HCT116 (cell line): ENCODE measurements around the gene LIPK. TPM values are rescaled to one million over a fixed set of nuclear protein-coding genes. Genes with fewer than 3 reads are reported as not detected.

Experiments
- ATAC-seq: fragments of 200-7000 bp; cut with Tn5 transposase; 2 replicates; pipeline ENCODE4 v1.9.1; 2020; ENCODE audit warnings: mild to moderate bottlenecking, moderate library complexity
- BruUV-seq: library from RNA; stranded (reverse); fragments of 400-500 nt; replicated peaks from 2 replicates; lab custom pipeline; 2021; lab: Mats Ljungman, UMichigan
- CTCF ChIA-PET: fragments of 300-600 bp; sonication (Branson Sonifier 250); formaldehyde crosslinking; loops from one replicate; lab custom pipeline; 2021; ENCODE audit warnings: antibody characterized with exemption; lab: Charles Lee
- POLR2A ChIA-PET: fragments of 300-600, 350-600 bp; sonication (Branson Sonifier 250); formaldehyde crosslinking; loops from one replicate; lab custom pipeline; 2021; ENCODE audit warnings: antibody characterized with exemption; lab: Charles Lee
- RAD21 ChIA-PET, 2 experiments: fragments of 300-600 bp; sonication (Branson Sonifier 250); formaldehyde crosslinking; loops; one replicate each; lab custom pipeline; 2023; ENCODE audit warnings: low total read pairs in 2 of 2; ENCODE audit not compliant: uncharacterized antibody in 2 of 2, unreplicated experiment in 2 of 2, low non-redundant PET in 1 of 2; lab: Charles Lee
- DNase-seq: peaks from one replicate; pipeline ENCODE4 v3.0.0-alpha.2; 2010; ENCODE audit warnings: low read depth, low spot score
- H2AFZ ChIP-seq: fragments of 200-600 bp; shearing (Covaris generic), sonication (generic); 2 replicates; pipeline ENCODE4 v1.6.1; 2017; ENCODE audit warnings: low read depth, mixed run types, mixed read lengths, antibody characterized with exemption, low read length; ENCODE audit not compliant: poor library complexity, severe bottlenecking
- H3K27ac ChIP-seq: 2 replicates; pipeline ENCODE4 v1.5.1; 2012; ENCODE audit warnings: low read depth, low read length
- H3K27me3 ChIP-seq: fragments of 200-600 bp; sonication (generic); 2 replicates; pipeline ENCODE4 v1.6.1; 2016; ENCODE audit warnings: mixed run types, low read length, mixed read lengths; ENCODE audit not compliant: insufficient read depth
- H3K36me3 ChIP-seq, 2 experiments: fragments of 200-500 bp in 1 of 2; fragments of 200-600 bp in 1 of 2; sonication (Bioruptor generic) in 1 of 2; sonication (generic) in 1 of 2; 2 replicates each; pipeline versions ENCODE4 v1.5.1 to v1.6.1; 2014 to 2016; ENCODE audit warnings: low read length in 2 of 2, inconsistent platforms in 1 of 2, mixed read lengths in 1 of 2, mixed run types in 1 of 2; ENCODE audit not compliant: insufficient read depth in 2 of 2, control insufficient read depth in 1 of 2
- H3K4me1 ChIP-seq, 2 experiments: fragments of 200-600 bp in 1 of 2; sonication (generic) in 1 of 2; 2 replicates each; pipeline versions ENCODE4 v1.5.1 to v1.6.1; 2012 to 2017; ENCODE audit warnings: low read length in 2 of 2, inconsistent platforms in 1 of 2, mild to moderate bottlenecking in 1 of 2, mixed read lengths in 1 of 2, mixed run types in 1 of 2, moderate library complexity in 1 of 2; ENCODE audit not compliant: insufficient read depth in 2 of 2, control insufficient read depth in 1 of 2
- H3K4me2 ChIP-seq: fragments of 200-600 bp; sonication (generic); 2 replicates; pipeline ENCODE4 v1.6.1; 2017; ENCODE audit warnings: mixed run types, low read length, mixed read lengths
- H3K4me3 ChIP-seq, 2 experiments: fragments of 200-600 bp in 1 of 2; sonication (generic) in 1 of 2; replicated peaks in 1 of 2; 2 replicates each; pipeline ENCODE4 v1.5.1; 2011 to 2016; ENCODE audit warnings: low read length in 2 of 2, control low read depth in 1 of 2, low read depth in 1 of 2, mild to moderate bottlenecking in 1 of 2, mixed read lengths in 1 of 2, mixed run types in 1 of 2
- H3K79me2 ChIP-seq: fragments of 200-600 bp; sonication (generic); 2 replicates; pipeline ENCODE4 v1.6.1; 2017; ENCODE audit warnings: mild to moderate bottlenecking, mixed run types, low read length, moderate library complexity, mixed read lengths; ENCODE audit not compliant: insufficient read depth
- H3K9ac ChIP-seq: fragments of 200-600 bp; sonication (generic); 2 replicates; pipeline ENCODE4 v1.6.1; 2016; ENCODE audit warnings: low read length, mixed read lengths
- H3K9me2 ChIP-seq: fragments of 200-600 bp; sonication (generic), shearing (Covaris generic); 2 replicates; pipeline ENCODE4 v1.6.1; 2017; ENCODE audit warnings: mixed run types, mild to moderate bottlenecking, moderate library complexity; ENCODE audit not compliant: insufficient read depth
- H3K9me3 ChIP-seq, 2 experiments: fragments of 200-500 bp in 1 of 2; fragments of 200-600 bp in 1 of 2; sonication (Bioruptor generic) in 1 of 2; sonication (generic) in 1 of 2; 2 replicates each; pipeline ENCODE4 v1.6.1; 2014 to 2017; ENCODE audit warnings: low read length in 2 of 2, mixed read lengths in 2 of 2, inconsistent platforms in 1 of 2, low read depth in 1 of 2, mild to moderate bottlenecking in 1 of 2, mixed run types in 1 of 2, moderate library complexity in 1 of 2; ENCODE audit not compliant: control insufficient read depth in 1 of 2, insufficient read depth in 1 of 2
- H4K20me1 ChIP-seq: fragments of 200-600 bp; sonication (generic), shearing (Covaris generic); 2 replicates; pipeline ENCODE4 v1.6.1; 2017; ENCODE audit warnings: mixed run types, mild to moderate bottlenecking, moderate library complexity; ENCODE audit not compliant: insufficient read depth
- CBX3 ChIP-seq: IDR thresholded peaks from 2 replicates; pipeline ENCODE4 v1.6.1; 2012; ENCODE audit warnings: low read depth
- EGR1 ChIP-seq: IDR thresholded peaks from 2 replicates; pipeline ENCODE4 v1.6.1; 2012; ENCODE audit warnings: low read depth
- EZH2 ChIP-seq: fragments of 200-600 bp; sonication (generic); IDR thresholded peaks from 2 replicates; pipeline ENCODE4 v1.6.1; 2017; ENCODE audit warnings: antibody characterized with exemption, mixed run types
- EZH2phosphoT487 ChIP-seq: fragments of 200-600 bp; IDR thresholded peaks from 2 replicates; pipeline ENCODE4 v1.6.1; 2018; ENCODE audit warnings: antibody characterized with exemption, borderline replicate concordance
- FOSL1 ChIP-seq: IDR thresholded peaks from 2 replicates; pipeline ENCODE4 v1.6.1; 2012; ENCODE audit warnings: low read depth
- JUND ChIP-seq: IDR thresholded peaks from 2 replicates; pipeline ENCODE4 v1.6.1; 2012
- SP1 ChIP-seq: IDR thresholded peaks from 2 replicates; pipeline ENCODE4 v1.6.1; 2012; ENCODE audit warnings: low read depth
- ZFX ChIP-seq: fragments of 450-650 bp; IDR thresholded peaks from 2 replicates; pipeline ENCODE4 v1.6.1; 2017
- intact Hi-C: fragments of 100-400 bp; cut with micrococcal nuclease; formaldehyde crosslinking; loops from 2 replicates; pipeline ENCODE4 v1.10.0; 2022
- total RNA-seq: library from RNA; stranded (reverse); gene quantifications from one replicate; pipeline ENCODE4 v1.2.1, GENCODE V29; 2021; ENCODE audit not compliant: unreplicated experiment
- TF ChIP-seq, protein P1 (sequence below): IDR thresholded peaks from 2 replicates; pipeline ENCODE4 v1.6.1; 2012; ENCODE audit warnings: low read depth
- TF ChIP-seq, protein P2 (sequence below): IDR thresholded peaks from 2 replicates; pipeline ENCODE4 v1.6.1; 2011; ENCODE audit warnings: mild to moderate bottlenecking, low read length, moderate library complexity; ENCODE audit not compliant: insufficient replicate concordance; ENCODE audit errors: extremely low read depth
- TF ChIP-seq, protein P3 (sequence below): IDR thresholded peaks from 2 replicates; pipeline ENCODE4 v1.6.1; 2012
- TF ChIP-seq, protein P4 (sequence below), 3 experiments: fragments of 200-600 bp in 1 of 3; sonication (generic) in 1 of 3; IDR thresholded peaks in 2 of 3; conservative IDR thresholded peaks in 1 of 3; 2 replicates each; pipeline ENCODE4 v1.5.1; 2012 to 2017; ENCODE audit warnings: low read depth in 2 of 3, low read length in 2 of 3, antibody characterized with exemption in 1 of 3, borderline replicate concordance in 1 of 3, control low read depth in 1 of 3, mild to moderate bottlenecking in 1 of 3, mixed read lengths in 1 of 3, mixed run types in 1 of 3, moderate library complexity in 1 of 3; ENCODE audit not compliant: insufficient read depth in 1 of 3

Gene LIPK
- total RNA-seq, 1 experiment from 2014 or later, result not detected

DNA sequence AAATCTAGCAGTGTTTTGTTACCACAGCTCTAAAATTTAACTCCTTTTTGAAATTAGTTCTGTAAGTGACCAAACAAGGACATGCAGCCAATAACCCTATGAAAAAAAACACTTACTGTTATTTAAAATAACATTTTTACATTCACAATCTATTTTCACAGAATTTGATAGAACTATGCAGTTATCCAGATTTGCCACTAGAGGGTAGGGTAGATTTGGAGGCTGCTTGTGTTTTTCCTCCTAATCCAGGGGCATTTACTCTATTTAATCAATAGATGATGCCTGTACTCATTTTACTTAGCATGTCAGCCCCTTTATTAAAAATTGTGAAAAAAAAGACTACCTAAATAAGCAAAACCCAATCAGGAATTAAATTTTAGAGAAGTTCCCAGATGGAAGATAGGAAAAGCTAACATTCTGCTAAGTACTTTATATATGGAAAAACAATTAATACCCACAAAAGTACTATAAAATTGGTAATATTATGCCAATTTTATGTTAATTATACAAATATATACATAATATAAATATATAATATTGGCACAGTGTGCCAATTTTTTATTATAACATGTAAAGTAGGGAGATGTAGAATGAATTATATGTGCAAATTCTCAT, 18.1 kb upstream of the LIPK start (continued):
- TF ChIP-seq, protein P1, sequence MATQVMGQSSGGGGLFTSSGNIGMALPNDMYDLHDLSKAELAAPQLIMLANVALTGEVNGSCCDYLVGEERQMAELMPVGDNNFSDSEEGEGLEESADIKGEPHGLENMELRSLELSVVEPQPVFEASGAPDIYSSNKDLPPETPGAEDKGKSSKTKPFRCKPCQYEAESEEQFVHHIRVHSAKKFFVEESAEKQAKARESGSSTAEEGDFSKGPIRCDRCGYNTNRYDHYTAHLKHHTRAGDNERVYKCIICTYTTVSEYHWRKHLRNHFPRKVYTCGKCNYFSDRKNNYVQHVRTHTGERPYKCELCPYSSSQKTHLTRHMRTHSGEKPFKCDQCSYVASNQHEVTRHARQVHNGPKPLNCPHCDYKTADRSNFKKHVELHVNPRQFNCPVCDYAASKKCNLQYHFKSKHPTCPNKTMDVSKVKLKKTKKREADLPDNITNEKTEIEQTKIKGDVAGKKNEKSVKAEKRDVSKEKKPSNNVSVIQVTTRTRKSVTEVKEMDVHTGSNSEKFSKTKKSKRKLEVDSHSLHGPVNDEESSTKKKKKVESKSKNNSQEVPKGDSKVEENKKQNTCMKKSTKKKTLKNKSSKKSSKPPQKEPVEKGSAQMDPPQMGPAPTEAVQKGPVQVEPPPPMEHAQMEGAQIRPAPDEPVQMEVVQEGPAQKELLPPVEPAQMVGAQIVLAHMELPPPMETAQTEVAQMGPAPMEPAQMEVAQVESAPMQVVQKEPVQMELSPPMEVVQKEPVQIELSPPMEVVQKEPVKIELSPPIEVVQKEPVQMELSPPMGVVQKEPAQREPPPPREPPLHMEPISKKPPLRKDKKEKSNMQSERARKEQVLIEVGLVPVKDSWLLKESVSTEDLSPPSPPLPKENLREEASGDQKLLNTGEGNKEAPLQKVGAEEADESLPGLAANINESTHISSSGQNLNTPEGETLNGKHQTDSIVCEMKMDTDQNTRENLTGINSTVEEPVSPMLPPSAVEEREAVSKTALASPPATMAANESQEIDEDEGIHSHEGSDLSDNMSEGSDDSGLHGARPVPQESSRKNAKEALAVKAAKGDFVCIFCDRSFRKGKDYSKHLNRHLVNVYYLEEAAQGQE, result no peak
- TF ChIP-seq FOSL1 (no peak), SP1 (no peak), CBX3 (no peak), EGR1 (no peak), JUND (no peak)
- TF ChIP-seq, protein P2, sequence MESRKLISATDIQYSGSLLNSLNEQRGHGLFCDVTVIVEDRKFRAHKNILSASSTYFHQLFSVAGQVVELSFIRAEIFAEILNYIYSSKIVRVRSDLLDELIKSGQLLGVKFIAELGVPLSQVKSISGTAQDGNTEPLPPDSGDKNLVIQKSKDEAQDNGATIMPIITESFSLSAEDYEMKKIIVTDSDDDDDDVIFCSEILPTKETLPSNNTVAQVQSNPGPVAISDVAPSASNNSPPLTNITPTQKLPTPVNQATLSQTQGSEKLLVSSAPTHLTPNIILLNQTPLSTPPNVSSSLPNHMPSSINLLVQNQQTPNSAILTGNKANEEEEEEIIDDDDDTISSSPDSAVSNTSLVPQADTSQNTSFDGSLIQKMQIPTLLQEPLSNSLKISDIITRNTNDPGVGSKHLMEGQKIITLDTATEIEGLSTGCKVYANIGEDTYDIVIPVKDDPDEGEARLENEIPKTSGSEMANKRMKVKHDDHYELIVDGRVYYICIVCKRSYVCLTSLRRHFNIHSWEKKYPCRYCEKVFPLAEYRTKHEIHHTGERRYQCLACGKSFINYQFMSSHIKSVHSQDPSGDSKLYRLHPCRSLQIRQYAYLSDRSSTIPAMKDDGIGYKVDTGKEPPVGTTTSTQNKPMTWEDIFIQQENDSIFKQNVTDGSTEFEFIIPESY, result no peak

DNA sequence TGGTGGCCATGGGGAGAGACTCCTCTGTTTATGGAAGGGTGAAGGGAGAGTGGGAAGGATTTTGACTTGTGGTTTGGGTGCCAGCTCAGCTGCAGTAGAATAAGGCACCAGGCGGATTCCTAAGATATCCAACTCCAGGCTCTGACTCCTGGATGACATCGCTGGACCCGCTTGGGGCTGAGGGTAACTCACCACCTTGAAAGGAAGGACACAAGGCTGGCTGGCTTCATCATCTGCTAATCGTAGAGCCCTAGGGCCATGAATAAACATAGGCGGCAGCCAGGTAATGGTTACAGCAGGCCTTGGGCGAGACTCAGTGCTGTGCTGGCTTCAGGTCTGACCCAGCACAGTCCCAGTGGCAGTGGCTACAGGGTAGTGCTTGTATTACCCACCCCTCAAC, 16.7 kb upstream of the LIPK start:
- no peak overlapping the region for H2AFZ ChIP-seq
- H3K4me1 ChIP-seq, result no peaks in the 10 kb centered on the region; a peak in 1 of 4 replicates
- H3K9me3 ChIP-seq, result no peaks in the 10 kb centered on the region
- H3K27me3 ChIP-seq, result no peaks in the 10 kb centered on the region
- ChIA-PET RAD21 (no interaction called here), CTCF (interaction anchor here (1.6 kb wide), 1 partner anchor 39 kb away, joined by 5 read pairs; no protein-coding TSS in a partner anchor), POLR2A (no interaction called here)
- DNase-seq (no peak), ATAC-seq (no peak)
- BruUV-seq, result no TSS peak
- TF ChIP-seq, protein P3, sequence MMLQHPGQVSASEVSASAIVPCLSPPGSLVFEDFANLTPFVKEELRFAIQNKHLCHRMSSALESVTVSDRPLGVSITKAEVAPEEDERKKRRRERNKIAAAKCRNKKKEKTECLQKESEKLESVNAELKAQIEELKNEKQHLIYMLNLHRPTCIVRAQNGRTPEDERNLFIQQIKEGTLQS, result no peak
- TF ChIP-seq JUND (no peak), ZFX (no peak), SP1 (no peak), CBX3 (no peak), FOSL1 (no peak), EZH2phosphoT487 (no peak), EZH2 (no peak), EGR1 (no peak)
- TF ChIP-seq, protein P2, result no peak
- TF ChIP-seq, protein P4, sequence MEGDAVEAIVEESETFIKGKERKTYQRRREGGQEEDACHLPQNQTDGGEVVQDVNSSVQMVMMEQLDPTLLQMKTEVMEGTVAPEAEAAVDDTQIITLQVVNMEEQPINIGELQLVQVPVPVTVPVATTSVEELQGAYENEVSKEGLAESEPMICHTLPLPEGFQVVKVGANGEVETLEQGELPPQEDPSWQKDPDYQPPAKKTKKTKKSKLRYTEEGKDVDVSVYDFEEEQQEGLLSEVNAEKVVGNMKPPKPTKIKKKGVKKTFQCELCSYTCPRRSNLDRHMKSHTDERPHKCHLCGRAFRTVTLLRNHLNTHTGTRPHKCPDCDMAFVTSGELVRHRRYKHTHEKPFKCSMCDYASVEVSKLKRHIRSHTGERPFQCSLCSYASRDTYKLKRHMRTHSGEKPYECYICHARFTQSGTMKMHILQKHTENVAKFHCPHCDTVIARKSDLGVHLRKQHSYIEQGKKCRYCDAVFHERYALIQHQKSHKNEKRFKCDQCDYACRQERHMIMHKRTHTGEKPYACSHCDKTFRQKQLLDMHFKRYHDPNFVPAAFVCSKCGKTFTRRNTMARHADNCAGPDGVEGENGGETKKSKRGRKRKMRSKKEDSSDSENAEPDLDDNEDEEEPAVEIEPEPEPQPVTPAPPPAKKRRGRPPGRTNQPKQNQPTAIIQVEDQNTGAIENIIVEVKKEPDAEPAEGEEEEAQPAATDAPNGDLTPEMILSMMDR (IDR thresholded peaks at IDR 0.05 in 2 of 3, conservative IDR thresholded peaks at IDR 0.05 in 1 of 3; ENCODE audit: borderline replicate concordance in 1 of 3, insufficient read depth in 1 of 3, low read depth in 2 of 3, low read length in 2 of 3), result no peak
- no peaks in the 10 kb centered on the region for H3K36me3 ChIP-seq
- no peaks in the 10 kb centered on the region for H3K79me2 ChIP-seq
- H3K4me2 ChIP-seq, result no peak overlapping the region
- H3K4me3 ChIP-seq, result no peak overlapping the region
- intact Hi-C loops, result loop anchor here (5.0 kb wide), 1 partner anchor 103 kb away; no protein-coding TSS in a partner anchor
- no peak overlapping the region for H3K9ac ChIP-seq
- H3K9me2 ChIP-seq, result no peaks in the 10 kb centered on the region
- H4K20me1 ChIP-seq, result no peaks in the 10 kb centered on the region
- H3K27ac ChIP-seq, result no peak overlapping the region
